C4-2B (cell line): ENCODE measurements around the gene LIN28A.

Experiments used
- H3K27ac ChIP-seq: fragments of 450-650 bp; 2 replicates; pipeline ENCODE4 v1.5.1; 2017
- ZFX ChIP-seq: fragments of 450-650 bp; IDR thresholded peaks from 2 replicates; pipeline ENCODE4 v1.6.1; 2017
- TF ChIP-seq, protein P1 (sequence below): fragments of 450-650 bp; conservative IDR thresholded peaks from 2 replicates; pipeline ENCODE4 v1.5.1; 2017; ENCODE audit warnings: mild to moderate bottlenecking

The LIN28A gene

GRCh38 chr1:26408604-26409003, 2.0 kb upstream of the LIN28A start:
- no peak overlapping the region for H3K27ac ChIP-seq
- TF ChIP-seq, protein P1, sequence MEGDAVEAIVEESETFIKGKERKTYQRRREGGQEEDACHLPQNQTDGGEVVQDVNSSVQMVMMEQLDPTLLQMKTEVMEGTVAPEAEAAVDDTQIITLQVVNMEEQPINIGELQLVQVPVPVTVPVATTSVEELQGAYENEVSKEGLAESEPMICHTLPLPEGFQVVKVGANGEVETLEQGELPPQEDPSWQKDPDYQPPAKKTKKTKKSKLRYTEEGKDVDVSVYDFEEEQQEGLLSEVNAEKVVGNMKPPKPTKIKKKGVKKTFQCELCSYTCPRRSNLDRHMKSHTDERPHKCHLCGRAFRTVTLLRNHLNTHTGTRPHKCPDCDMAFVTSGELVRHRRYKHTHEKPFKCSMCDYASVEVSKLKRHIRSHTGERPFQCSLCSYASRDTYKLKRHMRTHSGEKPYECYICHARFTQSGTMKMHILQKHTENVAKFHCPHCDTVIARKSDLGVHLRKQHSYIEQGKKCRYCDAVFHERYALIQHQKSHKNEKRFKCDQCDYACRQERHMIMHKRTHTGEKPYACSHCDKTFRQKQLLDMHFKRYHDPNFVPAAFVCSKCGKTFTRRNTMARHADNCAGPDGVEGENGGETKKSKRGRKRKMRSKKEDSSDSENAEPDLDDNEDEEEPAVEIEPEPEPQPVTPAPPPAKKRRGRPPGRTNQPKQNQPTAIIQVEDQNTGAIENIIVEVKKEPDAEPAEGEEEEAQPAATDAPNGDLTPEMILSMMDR = no peak
- no peak for TF ChIP-seq ZFX

GRCh38 chr1:26409191-26409807, 1.3 kb upstream of the LIN28A start:
- H3K27ac ChIP-seq = no peak overlapping the region
- TF ChIP-seq, protein P1 = no peak
- no peak for TF ChIP-seq ZFX

GRCh38 chr1:26411624-26412074, 1.0 kb downstream of the LIN28A start:
- no peak overlapping the region for H3K27ac ChIP-seq
- TF ChIP-seq ZFX = no peak
- TF ChIP-seq, protein P1 = no peak

DNA sequence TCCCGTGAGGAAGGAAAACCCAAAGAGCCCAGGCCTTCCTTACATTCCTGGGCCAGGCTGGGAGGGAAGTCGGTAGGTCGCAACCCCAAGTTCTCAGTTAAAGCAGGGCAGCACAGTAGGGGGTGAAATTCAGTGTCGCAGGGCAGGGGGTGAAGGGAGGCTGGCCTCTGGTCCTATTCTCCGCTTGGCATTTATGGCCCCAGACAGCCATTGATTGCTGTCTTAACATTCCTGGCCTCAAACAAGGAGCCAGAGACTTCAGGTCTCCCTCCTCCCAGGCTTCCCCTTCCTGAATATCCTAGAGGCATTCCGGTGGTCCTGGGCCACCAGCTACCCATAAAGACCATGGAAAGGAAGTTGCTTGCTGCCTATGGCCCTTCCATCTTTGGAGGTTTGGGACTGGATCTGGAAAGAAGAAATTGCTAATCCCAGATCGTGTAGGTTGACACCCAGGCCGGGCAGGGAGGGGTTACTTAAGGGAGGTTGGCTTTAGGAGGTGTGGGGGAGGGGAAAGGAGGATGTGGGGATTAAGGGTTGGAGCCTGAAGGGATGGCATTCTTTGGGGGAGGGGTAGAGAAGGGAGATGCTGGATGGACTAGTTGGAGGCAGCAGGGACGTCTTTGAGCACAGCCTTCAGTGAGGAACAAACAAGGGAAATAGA, 1.7 kb downstream of the LIN28A start:
- TF ChIP-seq, protein P1 = no peak
- TF ChIP-seq ZFX = no peak
- no peak overlapping the region for H3K27ac ChIP-seq

DNA sequence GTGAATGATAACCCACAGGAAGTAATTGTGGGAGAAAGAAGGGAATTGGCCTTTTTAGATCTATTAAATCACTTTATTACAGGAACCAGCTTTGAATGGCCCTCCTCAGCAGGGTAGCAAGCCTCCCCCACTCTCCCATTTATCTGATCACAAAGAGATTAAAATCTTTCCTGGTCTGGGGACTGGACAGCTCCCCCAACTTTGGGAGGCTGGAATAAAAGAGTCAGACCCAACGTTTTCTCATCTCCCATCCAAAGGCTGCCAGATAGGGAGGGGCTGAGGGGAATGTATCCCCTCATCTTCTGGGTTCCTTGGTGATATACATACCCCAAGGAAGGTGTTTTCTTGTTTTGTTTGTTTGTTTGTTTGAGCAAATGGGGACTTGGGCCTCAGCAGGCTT, 2.4 kb downstream of the LIN28A start:
- no peak overlapping the region for H3K27ac ChIP-seq

DNA sequence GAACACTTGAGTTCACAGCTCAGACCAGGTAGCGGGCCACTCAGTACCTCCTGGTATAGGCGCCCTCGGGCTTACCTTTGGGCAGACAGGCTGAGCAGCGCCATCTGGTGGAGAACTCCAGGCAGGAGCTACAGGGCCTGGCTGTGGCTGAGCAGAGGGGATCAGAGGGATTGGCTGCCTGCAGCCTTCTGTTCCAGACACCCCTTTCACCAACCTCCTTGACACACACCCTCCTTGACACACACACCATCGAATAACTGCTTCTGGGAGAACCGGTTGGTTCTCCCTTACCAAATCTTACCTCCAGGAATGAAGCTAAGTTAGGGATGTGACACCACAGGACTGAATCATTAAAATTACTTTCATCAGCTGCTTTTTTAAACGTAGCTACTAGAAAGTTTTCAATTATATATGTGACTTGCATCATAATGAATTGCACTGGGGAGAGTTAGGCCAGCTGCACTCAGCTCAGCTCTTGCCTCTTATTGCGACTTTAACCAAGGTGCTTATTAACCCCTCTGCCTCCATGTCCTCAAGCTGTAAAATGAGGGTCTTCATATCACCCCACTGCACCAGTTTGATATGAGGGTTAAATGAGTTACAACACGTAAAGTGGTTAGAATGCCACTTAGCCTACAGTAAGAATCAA, 6.6 kb downstream of the LIN28A start:
- TF ChIP-seq ZFX = no peak
- TF ChIP-seq, protein P1 = peak; percentile 82
- no peak overlapping the region for H3K27ac ChIP-seq

More for the DNA sequence above, 2.4 kb downstream of the LIN28A start:
- TF ChIP-seq, protein P1 = no peak

- no peak overlapping the region for H3K27ac ChIP-seq
- TF ChIP-seq, protein P1 = no peak
- no peak for TF ChIP-seq ZFX
These were observed 8.3 kb downstream of the LIN28A start for GRCh38 chr1:26418865-26419349.
